HG03442 (cell line): ENCODE data around the gene MAPKAPK5.
"Not testable (repeated sequence)": the region's sequence is repeated elsewhere in the genome, so short reads cannot be mapped to it uniquely, and the experiment has no call there.

Experiments used
- ATAC-seq: cut with Tn5 transposase; IDR thresholded peaks from one replicate; pipeline ENCODE4 v1.9.1; 2021; ENCODE audit warnings: mild to moderate bottlenecking, moderate library complexity; ENCODE audit not compliant: unreplicated experiment

The MAPKAPK5 gene

GRCh38 chr12:111881716-111882115 lies 39.7 kb downstream of the MAPKAPK5 start:
- ATAC-seq: no peak

DNA sequence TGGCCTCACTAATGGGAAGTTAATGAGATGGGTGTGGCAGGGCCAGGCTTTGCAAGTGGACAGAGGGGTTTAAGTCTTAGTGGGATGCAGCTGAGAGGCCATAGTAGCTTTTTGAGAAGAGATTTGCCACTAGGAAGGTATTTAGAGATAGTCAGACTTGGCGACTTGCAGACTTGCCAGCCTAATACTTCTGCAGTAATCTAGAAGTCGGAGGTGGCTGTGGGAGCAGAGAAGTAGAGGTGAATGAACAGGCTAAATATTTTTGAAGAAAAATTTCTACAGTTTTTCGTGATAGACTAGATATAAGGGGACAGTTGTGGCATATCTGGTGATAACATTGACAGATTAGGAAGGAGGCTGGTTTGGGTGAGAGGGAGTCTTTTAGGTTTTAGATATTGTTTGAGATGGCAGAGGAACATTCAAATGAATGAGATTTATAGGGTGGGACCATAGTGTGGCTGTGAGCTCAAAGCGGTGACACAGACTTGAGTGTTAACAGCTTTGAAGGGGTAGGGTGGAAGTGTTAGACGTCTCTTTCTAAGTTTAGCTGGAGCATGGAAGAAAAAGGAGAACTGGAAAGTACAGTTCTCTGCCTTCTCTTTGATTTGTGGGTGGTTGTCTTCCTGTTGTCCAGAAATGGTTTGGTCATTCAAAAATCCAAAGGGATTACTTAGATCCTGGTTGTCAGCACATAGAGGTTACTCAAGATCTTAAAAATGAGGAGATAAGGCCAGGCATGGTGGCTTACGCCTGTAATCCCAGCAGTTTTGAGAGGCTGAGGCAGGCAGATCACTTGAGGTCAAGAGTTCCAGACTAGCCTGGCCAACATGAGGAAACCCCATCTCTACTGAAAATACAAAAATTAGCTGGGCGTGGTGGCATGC lies 44.9 kb downstream of the MAPKAPK5 start:
- ATAC-seq: no peak

DNA sequence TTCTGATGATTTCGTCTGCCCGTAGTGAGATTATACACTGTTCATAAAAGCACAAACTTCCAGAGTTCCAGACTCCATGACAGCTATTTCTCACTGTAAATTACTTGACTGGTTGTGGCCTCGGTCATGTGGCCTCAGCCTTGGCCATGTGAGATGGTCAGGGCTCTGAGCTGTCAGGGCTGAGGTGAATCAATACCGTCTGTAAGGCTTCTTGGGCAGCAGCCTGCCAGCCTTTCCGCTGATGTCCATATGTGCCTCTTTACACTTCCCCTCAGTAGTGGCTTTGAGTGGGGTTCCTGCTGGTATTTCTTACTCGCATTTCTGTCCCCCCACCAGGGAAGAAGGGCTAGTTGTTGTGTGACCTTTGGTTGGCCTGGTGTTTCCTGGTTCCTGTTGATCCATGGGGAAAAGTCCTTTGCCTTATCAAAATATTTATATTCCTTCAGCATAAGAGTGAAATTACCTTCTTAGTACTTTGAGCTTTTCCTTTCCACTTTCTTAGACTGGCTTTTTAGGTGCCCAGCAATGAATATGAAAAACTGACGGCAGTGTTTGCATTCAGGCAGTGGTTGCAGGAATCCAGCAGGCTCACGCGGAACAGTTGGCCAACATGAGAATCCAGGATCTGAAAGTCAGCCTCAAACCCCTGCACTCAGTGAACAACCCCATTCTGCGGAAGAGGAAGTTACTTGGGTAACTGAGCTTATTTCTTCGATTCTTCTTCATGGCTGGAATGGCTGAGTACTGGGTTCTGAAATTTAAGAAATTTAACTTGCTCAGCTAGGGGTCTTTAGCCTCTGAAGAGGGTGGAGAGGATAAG lies 46.1 kb downstream of the MAPKAPK5 start:
- ATAC-seq: no peak

DNA sequence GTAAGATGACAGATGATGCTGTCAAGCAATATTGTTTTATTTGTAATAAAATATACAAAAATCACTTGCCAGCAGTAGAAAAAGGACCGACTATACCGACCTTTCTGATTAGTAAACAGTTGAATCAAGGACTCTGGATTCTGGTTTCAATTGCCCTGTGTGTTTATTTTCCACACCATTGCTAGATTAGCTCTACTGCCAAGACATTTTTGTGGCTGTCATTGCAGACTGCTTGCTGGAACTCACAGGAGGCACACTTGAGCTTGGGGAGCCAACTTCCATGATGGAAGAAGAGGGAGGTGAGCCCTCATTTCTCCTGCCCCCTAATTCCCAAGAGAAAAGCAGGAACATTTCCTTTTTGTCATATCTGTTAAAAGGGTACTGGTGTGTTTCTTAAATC lies 51.3 kb downstream of the MAPKAPK5 start:
- ATAC-seq: no peak

DNA sequence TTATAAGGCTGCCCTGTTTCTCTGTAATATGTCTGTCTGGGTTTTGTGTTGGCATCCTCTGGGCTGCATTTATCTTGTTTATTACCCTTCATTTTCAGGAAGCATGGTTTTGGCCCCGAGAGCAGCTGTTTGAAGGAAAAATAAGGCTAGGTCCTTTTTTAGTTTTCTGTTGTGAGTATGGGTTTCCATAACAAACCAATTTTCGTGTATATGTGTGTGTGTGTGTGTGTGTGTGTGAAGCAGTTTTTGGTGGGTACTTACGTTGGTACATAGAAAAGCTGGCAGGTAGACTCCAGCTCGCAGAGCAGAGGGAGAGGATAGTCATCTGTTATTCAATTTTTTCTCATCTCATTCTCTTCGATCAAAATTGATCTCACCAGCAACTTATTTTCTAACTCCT lies 52.5 kb downstream of the MAPKAPK5 start:
- ATAC-seq: no peak

DNA sequence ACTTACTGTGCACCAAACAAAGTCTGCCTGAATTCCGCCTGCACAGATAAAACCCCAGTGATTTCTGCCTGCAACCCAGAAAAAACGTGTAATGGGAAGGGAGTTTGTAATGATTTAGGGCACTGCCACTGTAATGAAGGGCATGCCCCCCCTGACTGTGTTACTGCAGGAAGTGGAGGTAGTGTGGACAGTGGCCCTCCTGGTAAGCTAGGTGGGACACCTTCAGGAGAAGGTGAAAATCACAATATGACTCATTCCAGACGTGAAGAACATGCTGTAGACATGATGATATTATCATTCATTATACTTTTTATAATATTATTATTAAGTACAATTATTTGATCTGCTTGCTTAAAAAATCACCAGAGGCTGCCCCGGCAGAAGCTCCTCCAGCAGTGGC lies 59.2 kb downstream of the MAPKAPK5 start:
- ATAC-seq: no peak

DNA sequence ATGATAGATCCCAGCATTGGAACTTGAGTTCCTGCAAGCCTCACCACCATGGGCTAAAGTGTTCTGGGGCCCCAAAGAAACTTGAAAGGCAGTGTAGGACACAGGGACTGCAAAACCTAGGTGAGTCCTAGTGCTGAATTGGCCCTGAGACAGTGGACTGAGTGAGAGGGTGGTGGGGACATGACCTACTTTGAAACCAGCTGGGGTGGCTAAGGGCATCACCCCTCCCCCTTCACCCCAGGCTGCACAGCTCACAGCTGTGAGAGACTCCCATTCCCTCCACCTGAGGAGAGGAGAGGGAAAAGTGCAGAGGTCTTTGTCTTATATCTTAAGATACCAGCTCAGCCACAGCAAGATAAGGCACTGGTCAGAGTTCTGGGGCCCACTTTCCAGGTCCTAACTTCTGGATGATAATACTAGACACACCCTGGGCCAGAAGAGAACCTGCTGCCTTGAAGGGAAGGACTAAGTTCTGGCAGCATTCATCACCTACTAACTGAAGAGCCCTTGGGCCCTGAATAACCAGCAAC lies 62.5 kb downstream of the MAPKAPK5 start:
- no peak for ATAC-seq

DNA sequence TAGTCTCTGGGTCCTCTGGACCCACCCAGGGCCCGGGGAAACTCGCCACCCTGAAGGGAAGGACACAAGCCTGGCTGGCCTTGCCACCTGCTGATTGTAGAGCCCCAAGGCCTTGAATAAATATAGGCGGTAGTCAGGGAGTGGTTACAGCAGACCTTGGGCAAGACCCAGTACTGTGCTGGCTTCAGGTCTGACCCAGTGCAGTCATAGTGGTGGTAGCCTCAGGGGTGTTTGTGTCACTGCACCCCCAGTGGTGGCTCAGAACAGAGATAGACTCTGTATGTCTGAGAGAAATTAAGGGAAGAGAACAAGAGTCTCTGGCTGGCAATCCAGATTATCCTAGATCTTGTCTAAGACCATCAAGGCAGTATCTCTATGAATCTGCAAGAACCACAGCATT lies 63.5 kb downstream of the MAPKAPK5 start:
- ATAC-seq: no peak

- ATAC-seq: no peak
These were observed 65.7 kb downstream of the MAPKAPK5 start for GRCh38 chr12:111907740-111908139.

GRCh38 chr12:111925171-111925570 lies 83.1 kb downstream of the MAPKAPK5 start:
- no peak for ATAC-seq

DNA sequence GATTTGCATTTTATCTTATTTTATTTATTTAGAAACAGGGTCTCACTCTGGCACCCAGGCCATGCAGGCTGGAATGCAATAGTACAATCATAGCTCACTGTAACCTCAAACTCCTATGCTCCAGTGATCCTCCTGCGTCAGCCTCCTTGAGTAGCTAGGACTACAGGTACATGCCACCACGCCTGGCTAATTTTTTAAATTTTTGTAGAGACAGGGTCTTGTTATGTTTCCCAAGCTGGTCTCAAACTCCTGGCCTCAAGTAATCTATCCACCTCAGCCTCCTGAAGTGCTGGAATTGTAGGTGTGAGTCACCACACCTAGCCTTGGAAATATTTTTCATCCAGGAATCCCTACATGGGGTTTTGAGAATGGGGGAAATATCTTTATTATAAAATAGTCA lies 84.6 kb downstream of the MAPKAPK5 start:
- no peak for ATAC-seq

GRCh38 chr12:111927346-111927745 lies 85.3 kb downstream of the MAPKAPK5 start:
- ATAC-seq: no peak

- ATAC-seq: no peak
These were observed 90.2 kb downstream of the MAPKAPK5 start for GRCh38 chr12:111932241-111932640.

- no peak for ATAC-seq
These were observed 94.8 kb downstream of the MAPKAPK5 start for GRCh38 chr12:111936869-111937268.

- no peak for ATAC-seq
These were observed 95.4 kb downstream of the MAPKAPK5 start for GRCh38 chr12:111937429-111937828.

- no peak for ATAC-seq
These were observed 100.5 kb downstream of the MAPKAPK5 start for GRCh38 chr12:111942557-111942956.

GRCh38 chr12:111943929-111944328 lies 101.9 kb downstream of the MAPKAPK5 start:
- no peak for ATAC-seq

DNA sequence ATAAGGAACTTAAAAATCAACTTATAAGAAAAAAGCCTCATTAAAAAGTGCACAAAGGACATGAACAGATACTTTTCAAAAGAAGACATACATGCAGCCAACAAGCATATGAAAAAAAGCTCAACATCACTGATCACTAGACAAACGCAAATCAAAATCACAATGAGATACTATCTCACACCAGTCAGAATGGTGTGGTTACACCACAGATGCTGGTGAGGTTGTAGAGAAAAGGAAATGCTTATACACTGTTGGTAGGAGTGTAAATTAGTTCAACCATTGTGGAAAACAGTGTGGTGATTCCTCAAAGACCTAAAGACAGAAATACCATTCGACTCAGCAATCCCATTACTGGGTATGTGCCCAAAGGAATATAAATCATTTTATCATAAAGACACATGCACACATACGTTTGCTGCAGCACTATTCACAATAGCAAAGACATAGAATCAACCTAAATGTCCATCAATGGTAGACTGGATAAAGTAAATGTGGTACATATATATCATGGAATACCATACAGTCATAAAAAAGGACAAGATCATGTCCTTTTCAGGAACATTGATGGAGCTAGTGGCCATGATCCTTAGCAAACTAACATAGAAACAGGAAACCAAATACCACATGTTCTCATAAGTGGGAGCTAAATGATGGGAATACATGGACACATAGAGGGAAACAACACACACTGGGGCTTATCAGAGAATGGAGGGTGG lies 109.1 kb downstream of the MAPKAPK5 start:
- ATAC-seq: not testable (repeated sequence)
